IPS-18c (cell line): ENCODE results near the gene ABLIM1.

ENCODE experiments used
- H3K4me3 ChIP-seq: 2 replicates; pipeline ENCODE4 v1.7.0; 2013; ENCODE audit warnings: low read depth, mild to moderate bottlenecking, low read length, moderate library complexity; ENCODE audit not compliant: insufficient read depth
- H3K9me3 ChIP-seq: one replicate; pipeline ENCODE4 v1.6.1; 2013; ENCODE audit warnings: mild to moderate bottlenecking, low read length, moderate library complexity; ENCODE audit not compliant: control insufficient read depth, insufficient read depth

Gene ABLIM1

DNA sequence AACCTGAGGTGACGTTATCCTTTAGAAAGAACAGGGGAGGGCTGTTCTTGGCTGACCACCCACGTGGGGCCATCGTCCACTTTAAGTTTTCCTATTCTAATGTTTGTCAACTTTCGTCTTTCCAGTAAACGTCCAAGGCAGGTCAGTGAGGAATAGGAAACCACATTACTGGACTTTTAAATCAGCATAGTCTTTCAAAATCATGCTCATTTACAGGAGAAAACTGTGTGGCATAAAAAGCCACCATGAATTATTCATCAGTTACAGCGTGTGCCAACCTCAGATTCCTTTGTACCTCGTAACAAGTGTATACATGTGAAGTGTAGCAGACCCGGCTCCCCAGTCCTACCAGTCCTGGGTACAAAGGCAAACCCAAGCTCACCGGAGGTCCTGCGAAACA is 25.1 kb upstream of the ABLIM1 start:
- no peak overlapping the region for H3K4me3 ChIP-seq

DNA sequence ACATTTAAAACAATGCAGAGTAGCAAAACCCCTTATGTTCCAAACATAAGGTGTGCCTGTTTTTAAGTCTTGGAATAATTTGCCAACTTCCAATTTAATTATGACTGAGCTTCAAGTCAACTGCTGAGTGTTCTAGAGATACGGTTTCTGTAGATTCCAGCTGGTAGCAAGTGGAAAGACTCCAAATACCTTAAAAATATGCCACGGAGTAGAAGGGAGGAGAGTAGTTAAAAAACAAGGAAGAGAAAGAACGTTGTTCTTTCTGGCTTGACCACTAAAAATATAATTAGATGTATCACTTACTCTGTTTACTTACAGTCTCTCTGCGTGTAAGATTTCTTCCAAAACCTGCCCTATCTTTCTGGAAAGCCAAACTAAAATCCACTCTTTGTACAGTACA is 24.5 kb upstream of the ABLIM1 start:
- H3K4me3 ChIP-seq: no peak overlapping the region
- no peaks in the 10 kb centered on the region for H3K9me3 ChIP-seq

More for the DNA sequence above, 25.1 kb upstream of the ABLIM1 start:
- H3K9me3 ChIP-seq: no peaks in the 10 kb centered on the region

DNA sequence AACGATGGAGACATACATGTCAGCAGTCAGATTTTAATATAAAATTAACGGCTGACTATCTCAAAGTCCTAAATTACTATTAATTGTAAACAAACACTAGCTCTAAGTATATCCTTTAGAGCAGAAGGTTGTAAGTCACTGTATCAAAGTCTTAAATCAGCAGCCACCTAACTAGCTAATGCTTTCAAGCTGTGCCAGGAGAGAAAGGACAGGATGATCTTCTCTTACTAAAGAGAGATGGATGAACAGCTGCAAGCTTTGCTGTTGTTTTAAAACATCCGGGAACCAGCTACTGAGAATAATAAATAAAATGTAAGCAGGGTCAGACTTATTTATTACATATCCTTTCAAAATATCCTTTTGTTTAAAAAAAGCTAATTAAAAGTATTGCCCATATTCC is 24.0 kb upstream of the ABLIM1 start:
- no peak overlapping the region for H3K4me3 ChIP-seq

DNA sequence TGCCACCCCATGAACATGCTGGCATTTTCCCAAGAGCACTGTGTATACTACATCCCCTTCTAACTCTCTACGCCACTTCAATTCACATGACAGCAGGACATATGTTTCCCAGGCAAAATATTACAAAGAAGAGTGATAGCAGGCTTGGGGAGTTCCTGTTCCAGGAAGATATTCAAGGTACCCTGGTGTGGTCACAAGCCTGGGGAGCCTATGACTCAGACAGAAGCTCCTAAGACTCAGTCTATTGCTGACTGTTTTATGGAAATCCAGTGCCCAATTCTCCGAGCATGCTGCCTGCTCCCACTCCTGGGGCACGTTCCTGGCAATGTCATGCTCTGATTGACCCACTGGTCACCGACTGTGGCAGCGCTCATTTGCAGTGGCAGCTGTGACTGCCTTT is 23.5 kb upstream of the ABLIM1 start:
- Histone ChIP-seq H3K9me3 (no peaks in the 10 kb centered on the region), H3K4me3 (no peak overlapping the region)

More for the DNA sequence above, 24.0 kb upstream of the ABLIM1 start:
- H3K9me3 ChIP-seq: no peaks in the 10 kb centered on the region

DNA sequence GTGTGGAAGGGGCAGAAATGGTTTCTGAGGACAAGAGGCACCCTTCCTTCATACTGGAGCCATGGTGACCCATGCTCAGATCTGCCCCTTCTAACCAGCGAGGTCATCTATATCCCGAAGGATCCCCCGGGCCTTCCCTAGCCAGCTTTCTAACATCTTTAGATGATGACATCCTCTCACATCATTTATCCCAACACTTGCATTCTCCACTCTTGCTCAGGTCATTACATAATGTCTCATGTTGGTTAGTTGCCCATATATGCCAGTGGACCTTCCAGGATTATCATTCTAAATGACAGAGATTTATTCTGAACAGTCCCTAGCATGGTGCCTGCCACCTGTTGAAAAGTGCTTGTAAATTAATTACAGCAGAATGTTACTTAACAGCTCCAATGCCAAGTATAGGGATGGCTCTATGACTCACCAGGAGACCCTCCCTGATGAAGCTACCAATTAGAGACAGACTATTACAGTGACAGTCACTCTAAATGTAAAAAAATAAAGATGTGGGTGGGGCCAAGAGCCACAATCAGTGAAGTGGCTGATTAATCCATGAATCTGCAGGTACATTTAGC is 22.6 kb upstream of the ABLIM1 start:
- Histone ChIP-seq H3K4me3 (no peak overlapping the region), H3K9me3 (no peaks in the 10 kb centered on the region)

DNA sequence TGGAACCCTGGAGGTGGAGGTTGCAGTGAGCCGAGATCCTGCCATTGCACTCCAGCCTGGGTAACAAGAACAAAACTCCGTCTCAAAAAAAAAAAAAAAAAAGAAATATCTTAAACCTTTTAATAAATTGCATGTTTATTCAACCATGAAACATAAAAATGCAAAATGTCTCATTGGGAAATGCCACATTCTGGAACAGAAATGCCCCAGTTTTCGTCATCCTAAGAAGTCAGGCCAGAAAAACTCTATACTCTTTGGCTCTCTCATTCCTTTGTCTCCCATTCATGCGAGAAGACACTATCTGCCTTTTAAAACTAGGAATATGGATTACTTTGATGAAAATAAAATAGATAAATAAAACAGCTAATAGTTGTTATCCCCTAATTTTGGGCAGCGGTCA is 21.5 kb upstream of the ABLIM1 start:
- H3K4me3 ChIP-seq: no peak overlapping the region

DNA sequence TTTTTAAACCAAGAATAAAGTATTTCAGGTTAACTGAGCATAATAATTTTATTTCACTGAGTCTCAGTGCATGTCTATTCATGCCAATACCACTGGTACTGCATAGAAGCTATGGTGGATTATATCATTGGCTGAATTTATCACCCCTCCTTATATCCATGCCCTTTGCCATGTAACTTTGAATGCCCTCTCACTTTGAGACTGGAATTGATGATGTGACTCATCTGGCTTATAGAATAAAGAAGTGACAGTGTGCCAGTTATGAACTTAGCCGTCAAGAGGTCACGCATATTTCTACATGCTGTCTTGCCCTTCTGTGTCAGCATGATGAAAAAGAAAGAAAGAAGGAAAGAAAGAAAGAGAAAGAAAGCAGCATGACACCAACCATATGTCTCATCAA is 20.7 kb upstream of the ABLIM1 start:
- Histone ChIP-seq H3K4me3 (no peak overlapping the region), H3K9me3 (no peaks in the 10 kb centered on the region)

More for the DNA sequence above, 21.5 kb upstream of the ABLIM1 start:
- no peaks in the 10 kb centered on the region for H3K9me3 ChIP-seq

DNA sequence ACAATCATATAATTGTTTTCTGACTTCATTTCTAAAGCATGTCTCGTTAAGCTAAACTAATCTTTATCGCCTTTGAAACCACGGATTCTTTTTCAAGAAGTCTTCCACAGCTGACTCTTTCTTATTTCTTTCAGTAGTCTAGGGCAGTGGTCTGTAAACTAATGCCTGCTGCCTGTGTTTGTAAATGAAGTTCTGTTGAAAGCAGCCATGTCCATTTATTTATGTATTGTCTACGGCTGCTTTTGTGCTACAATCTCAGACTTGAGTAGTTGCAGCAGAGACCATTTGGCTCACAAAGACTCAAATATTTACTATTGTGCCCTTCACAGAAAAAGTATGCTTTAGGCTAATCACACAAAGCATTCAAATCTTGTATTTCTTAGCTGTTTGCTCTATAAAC is 20.3 kb upstream of the ABLIM1 start:
- Histone ChIP-seq H3K9me3 (no peaks in the 10 kb centered on the region), H3K4me3 (no peak overlapping the region)

DNA sequence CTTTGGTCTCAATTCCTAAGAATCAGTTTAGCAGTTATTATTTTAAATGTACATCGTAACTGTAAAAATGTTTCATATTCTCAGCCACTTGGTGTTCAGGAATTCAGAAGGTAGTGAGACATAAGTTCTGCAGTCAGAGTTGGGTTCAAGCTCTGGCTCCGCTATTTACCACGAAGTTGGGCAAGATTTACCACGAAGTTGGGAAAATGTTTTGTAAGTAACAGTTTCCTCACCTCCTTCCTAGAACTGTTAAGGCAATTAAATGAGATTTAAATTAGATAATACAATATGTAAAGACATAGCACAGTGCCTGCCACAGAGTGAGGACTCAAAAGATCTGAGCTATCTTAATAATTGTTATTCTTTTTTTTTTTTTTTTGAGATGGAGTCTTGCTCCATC is 16.3 kb upstream of the ABLIM1 start:
- Histone ChIP-seq H3K4me3 (no peak overlapping the region), H3K9me3 (no peaks in the 10 kb centered on the region)

DNA sequence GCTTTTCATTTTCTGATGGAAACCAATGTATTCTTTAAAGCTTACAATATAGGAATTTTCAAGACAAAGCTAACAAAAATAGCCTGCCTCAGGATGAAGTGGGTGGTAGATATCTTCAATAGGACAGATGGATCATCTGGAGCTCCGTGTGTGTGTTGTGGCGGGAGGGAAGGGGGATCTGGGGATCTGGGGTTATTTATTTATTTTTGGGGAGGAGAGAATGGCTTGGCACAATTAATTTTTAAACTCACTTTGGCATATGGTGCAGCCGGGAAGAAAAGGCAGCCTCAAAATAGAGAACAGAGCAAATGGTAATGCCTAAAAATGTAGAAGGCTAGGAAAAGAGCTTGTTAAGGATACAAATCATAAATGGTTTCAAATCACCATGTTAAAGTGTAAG is 11.6 kb upstream of the ABLIM1 start:
- Histone ChIP-seq H3K4me3 (no peak overlapping the region), H3K9me3 (no peaks in the 10 kb centered on the region)

DNA sequence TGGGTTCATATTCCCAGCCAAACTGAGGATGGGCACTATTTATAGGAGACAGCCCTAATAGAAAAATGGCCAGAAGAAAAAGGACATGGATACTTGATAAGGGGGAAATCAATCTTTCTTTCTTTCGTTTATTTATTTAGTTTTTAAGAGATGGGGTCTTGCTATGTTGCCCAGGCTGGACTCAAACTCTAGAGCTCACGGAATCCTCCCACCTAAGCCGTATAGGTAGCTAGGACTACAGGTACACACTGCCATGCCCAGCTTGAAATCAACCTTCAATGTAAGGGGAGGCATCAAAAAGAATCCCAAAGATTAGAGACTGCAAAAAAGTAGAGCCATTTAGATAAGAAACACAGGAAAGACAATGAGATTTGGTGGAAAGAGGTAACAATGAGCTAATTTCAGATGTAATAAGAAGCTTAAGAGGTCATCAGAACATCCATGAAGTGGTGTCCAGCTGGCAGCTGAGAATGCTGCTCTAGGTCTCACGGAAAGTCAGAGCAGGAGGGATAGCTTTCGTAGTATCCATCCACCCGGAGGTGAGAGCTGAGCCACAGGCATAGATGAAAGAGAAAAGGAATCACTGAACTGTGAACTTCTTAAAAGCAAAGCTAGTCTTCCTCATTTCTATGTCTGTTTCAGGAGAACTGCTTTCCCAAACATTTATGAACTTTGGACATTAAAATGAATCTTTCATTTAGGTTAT is 10.5 kb upstream of the ABLIM1 start:
- no peak overlapping the region for H3K4me3 ChIP-seq

DNA sequence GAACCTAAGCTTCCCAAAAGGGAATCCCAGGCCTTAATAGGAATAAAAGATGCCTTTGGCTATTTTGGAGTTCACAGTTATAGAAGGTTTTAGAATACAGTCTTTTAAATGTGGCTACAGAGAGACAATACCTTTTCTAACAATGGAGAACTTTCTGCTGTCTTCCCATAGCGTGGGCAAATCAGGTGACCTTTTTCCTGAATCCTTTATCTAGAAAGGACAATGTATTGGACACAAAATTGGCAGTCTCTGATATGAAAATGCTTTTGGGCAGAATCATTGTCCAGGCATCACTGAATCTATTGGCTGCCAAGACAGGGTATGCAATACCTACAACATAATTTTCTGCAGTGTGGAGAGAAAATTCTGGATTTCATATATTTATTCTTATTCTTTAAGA is 7.8 kb upstream of the ABLIM1 start:
- H3K9me3 ChIP-seq: no peaks in the 10 kb centered on the region
- no peak overlapping the region for H3K4me3 ChIP-seq

More for the DNA sequence above, 10.5 kb upstream of the ABLIM1 start:
- H3K9me3 ChIP-seq: no peaks in the 10 kb centered on the region

DNA sequence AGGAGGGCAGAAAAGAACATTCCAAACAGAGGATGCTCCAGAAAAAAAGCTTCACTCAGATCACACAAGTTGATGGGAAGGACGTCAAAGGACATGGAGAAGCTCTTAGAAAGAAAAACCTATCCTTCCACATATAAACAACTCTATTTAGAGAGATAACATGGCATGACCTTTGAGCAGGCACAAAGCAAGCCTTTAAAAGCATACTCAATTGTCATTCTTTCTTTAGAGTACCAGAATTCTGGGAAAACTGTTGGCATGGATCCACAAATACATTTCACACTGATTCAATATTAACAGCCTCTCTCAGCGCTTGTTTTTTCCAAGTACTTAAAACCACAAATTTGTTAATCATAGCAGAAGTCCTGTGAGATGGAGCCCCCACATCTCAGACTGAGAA is 7.3 kb upstream of the ABLIM1 start:
- no peaks in the 10 kb centered on the region for H3K9me3 ChIP-seq
- H3K4me3 ChIP-seq: no peak overlapping the region

DNA sequence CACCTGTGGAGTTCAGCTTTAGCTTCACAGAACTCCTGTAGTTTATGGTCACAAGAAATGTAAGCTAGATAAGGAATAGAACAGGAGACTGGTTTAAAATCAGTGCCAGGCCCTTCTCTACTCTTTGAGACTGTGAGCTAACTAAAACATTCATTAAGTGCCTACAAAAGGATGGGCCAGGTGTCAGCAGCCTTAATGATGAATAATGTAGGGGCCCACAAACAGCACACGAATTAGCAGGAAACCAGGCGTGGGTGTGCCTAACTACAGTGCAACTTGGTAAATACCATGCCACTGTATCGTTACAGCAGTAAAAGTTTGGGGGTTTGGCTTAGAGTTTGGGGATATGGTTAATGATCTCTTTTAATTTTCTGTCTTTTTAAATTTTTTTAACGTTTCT is 6.1 kb upstream of the ABLIM1 start:
- no peak overlapping the region for H3K4me3 ChIP-seq
- no peaks in the 10 kb centered on the region for H3K9me3 ChIP-seq

DNA sequence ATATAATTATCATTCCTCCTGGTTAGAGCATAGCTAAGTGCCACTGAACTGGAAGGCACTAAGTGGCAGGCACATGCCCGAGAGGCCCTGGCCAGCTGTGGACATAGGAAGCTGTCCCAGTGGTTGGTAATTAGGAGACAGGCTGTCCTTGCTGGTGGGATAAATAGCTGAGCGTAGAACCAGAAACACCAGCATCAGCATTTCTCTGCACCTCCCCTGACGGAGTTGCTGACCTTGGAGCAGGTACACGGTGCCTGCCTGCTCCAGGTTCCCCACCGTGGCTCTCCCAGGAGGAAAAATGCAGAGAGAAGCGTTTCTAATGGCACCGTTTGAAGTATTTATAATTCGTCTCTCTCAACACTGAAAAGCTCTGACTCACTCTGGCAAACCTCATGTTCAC is 5.6 kb upstream of the ABLIM1 start:
- Histone ChIP-seq H3K9me3 (no peaks in the 10 kb centered on the region), H3K4me3 (no peak overlapping the region)

DNA sequence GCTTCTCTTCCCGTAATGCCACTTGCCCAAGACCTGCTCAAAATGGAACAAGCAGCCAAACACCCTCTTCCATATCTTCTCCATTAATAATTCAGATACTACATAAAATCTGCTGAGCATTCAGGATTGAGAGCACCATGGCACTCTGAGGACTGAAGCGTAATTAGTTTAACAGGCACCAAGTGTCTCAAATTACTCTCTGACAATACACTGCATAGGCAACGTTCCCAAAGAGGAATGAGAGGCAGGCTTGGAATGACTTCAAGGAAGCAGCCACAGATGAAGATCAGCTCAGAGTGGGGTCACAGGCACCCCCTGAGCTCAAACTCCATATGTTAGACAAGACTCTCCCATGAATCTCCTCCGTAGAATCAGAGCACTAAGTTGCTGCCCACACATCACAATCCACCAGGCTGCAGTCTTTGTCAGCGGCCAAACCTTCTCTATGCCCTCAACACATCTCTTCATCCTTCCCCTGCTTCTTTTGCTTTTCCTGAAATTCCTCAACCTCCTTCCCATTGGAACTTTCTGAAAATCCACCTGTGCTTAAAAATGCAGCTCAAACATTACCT is 4.7 kb upstream of the ABLIM1 start:
- H3K9me3 ChIP-seq: no peaks in the 10 kb centered on the region
- H3K4me3 ChIP-seq: no peak overlapping the region

DNA sequence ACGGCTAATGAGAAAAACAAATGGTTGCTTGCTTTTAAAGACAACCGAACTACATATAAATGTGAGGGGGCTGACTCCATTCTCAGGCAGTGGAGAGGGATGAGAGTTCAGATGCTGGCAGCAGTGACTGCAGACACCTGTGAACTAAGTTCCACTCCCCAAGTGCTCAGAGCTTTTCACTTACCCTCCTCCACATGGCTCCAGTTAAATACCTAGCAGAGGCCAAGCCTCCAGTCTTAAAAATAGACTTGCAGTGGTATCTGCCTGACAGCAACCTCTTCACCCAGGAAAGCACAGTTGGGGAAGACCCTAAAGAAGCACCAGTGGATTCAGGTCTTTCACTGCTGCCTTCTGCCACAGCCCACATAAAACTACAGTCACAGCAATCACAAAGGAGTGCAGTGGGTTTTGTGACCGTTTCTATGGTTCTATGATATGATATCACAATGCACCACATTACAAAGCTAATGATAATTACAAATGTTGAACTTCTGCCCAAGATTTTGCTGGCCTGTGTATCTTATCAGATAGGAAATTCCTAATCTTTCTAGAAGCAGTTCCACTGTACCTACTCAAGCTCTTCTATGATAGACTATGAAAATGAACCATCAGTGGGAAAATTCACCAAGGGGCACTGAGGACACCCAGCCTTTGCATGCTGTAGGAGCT is 3.3 kb upstream of the ABLIM1 start:
- Histone ChIP-seq H3K4me3 (no peak overlapping the region), H3K9me3 (no peaks in the 10 kb centered on the region)

DNA sequence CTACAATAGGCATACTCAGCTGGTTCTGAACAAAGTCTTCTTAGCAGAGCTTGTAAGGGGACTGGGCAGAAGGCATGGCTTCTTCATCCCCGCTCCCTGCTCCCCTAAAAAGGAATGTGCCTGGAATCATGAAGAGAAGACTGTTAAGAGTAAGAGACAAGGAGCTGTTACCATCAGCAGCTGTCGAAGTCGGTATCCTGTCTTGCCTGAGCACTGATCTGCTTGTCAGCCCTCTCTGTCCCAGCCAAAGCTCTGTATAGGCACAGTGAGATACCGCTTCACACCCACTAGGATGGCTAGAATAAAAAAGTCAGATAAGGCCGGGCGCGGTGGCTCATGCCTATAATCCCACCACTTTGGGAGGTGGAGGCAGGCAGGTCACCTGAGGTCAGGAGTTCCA is 2.4 kb downstream of the ABLIM1 start:
- Histone ChIP-seq H3K4me3 (no peak overlapping the region), H3K9me3 (no peaks in the 10 kb centered on the region)
